Stomach (tissue), 4 donors: ENCODE data around the gene TFB1M.
"Not testable (repeated sequence)": the region's sequence is repeated elsewhere in the genome, so short reads cannot be mapped to it uniquely, and the experiment has no call there.

Source experiments
- CTCF ChIP-seq, 7 experiments: fragments of 450-650 bp in 4 of 7; fragments of 200-600 bp in 3 of 7; sonication (generic) in 3 of 7; IDR thresholded peaks; one replicate each; pipeline ENCODE4 v1.5.1; 2016 to 2019; ENCODE audit warnings: antibody characterized with exemption in 7 of 7, control low read depth in 2 of 7, mild to moderate bottlenecking in 1 of 7
- POLR2AphosphoS5 ChIP-seq, 3 donors: sonication (generic); formaldehyde crosslinking; IDR thresholded peaks; one replicate each; pipeline ENCODE4 v1.6.1; 2016; ENCODE audit warnings: antibody characterized with exemption in 3 of 3

GRCh38 chr6:155338237-155338636, 24.0 kb upstream of the TFB1M start:
- not testable (repeated sequence) for TF ChIP-seq POLR2AphosphoS5, CTCF (IDR thresholded peaks at IDR 0.05)
